Astrocyte of the cerebellum (primary cell): ENCODE measurements around the gene METTL1.
A peak's percentile ranks its signal among the peaks of the same experiment; 100 is the strongest.

Experiments used
- DNase-seq: peaks from one replicate; pipeline ENCODE4 v3.0.0-alpha.2; 2011; ENCODE audit warnings: low read depth
- H3K4me3 ChIP-seq: 2 replicates; pipeline ENCODE4 v1.5.1; 2011; ENCODE audit warnings: mild to moderate bottlenecking, low read depth, low read length, moderate library complexity
- CTCF ChIP-seq: IDR thresholded peaks from 2 replicates; pipeline ENCODE4 v1.5.1; 2012; ENCODE audit warnings: low read length, low read depth, moderate library complexity, mild to moderate bottlenecking; ENCODE audit errors: missing control alignments
- in situ Hi-C: cut with HindIII; loops from 2 replicates; pipeline ENCODE4 v1.10.0; 2017; ENCODE audit warnings: low sequenced_read_pairs

METTL1 gene

GRCh38 chr12:57761391-57761998 is 10.4 kb downstream of the METTL1 start:
- in situ Hi-C loops = no loop called here

GRCh38 chr12:57760347-57760982 is 11.4 kb downstream of the METTL1 start:
- TF ChIP-seq CTCF = no peak
- DNase-seq = no peak
- in situ Hi-C loops = no loop called here
- H3K4me3 ChIP-seq = no peak overlapping the region

More at GRCh38 chr12:57761391-57761998, 10.4 kb downstream of the METTL1 start:
- DNase-seq = no peak
- TF ChIP-seq CTCF = no peak
- H3K4me3 ChIP-seq = no peak overlapping the region

GRCh38 chr12:57759360-57759980 is 12.4 kb downstream of the METTL1 start:
- no peak for DNase-seq
- in situ Hi-C loops = loop anchor here (5.0 kb wide), 1 partner anchor 58 kb away; the partner anchor contains the start of gene AVIL
- H3K4me3 ChIP-seq = no peak overlapping the region
- peak; percentile 51 for TF ChIP-seq CTCF

- no peak overlapping the region for H3K4me3 ChIP-seq
- in situ Hi-C loops = loop anchor here (5.0 kb wide), 1 partner anchor 59 kb away; the partner anchor contains the start of gene AVIL
- no peak for TF ChIP-seq CTCF
- DNase-seq = no peak
Measured at GRCh38 chr12:57758552-57759359, 13.1 kb downstream of the METTL1 start.

GRCh38 chr12:57757771-57758170 is 14.1 kb downstream of the METTL1 start:
- no peak for TF ChIP-seq CTCF
- no peak for DNase-seq
- H3K4me3 ChIP-seq = no peak overlapping the region
- in situ Hi-C loops = loop anchor here (5.0 kb wide), 1 partner anchor 60 kb away; the partner anchor contains the start of gene AVIL
